GM19023 (cell line): ENCODE data around the gene DYNLT2.

Experiments used
- ATAC-seq: cut with Tn5 transposase; IDR thresholded peaks from one replicate; pipeline ENCODE4 v1.9.1; 2021; ENCODE audit warnings: mild to moderate bottlenecking, moderate library complexity; ENCODE audit not compliant: unreplicated experiment

DYNLT2 gene

GRCh38 chr6:169751242-169752073 lies at the start of gene DYNLT2, which contains the start of gene ERMARD:
DYNLT2 (minus strand) TSS chr6:169751572; CDS start chr6:169751458, 114 bp downstream.
ERMARD (plus strand) TSS chr6:169751622; CDS start chr6:169751658, 36 bp downstream.
- ATAC-seq: peak; percentile 94

GRCh38 chr6:169800668-169801395 lies 49.5 kb upstream of the DYNLT2 start:
- peak; percentile 51 for ATAC-seq

GRCh38 chr6:169800116-169800667 lies 48.8 kb upstream of the DYNLT2 start:
- ATAC-seq: no peak

- no peak for ATAC-seq
Observed at GRCh38 chr6:169799474-169799926, 48.1 kb upstream of the DYNLT2 start.

GRCh38 chr6:169798764-169799473 lies 47.5 kb upstream of the DYNLT2 start:
- no peak for ATAC-seq

GRCh38 chr6:169795196-169795595 lies 43.8 kb upstream of the DYNLT2 start:
- no peak for ATAC-seq

- ATAC-seq: no peak
Observed at GRCh38 chr6:169794317-169795055, 43.1 kb upstream of the DYNLT2 start.

GRCh38 chr6:169793408-169793807 lies 42.0 kb upstream of the DYNLT2 start:
- ATAC-seq: no peak

- no peak for ATAC-seq
Observed at GRCh38 chr6:169792306-169793015, 41.1 kb upstream of the DYNLT2 start.

- ATAC-seq: no peak
Observed at GRCh38 chr6:169791721-169792131, 40.4 kb upstream of the DYNLT2 start.

- peak; percentile 96 for ATAC-seq
Observed at GRCh38 chr6:169789944-169790927, 38.9 kb upstream of the DYNLT2 start.

GRCh38 chr6:169789146-169789943 lies 38.0 kb upstream of the DYNLT2 start:
- ATAC-seq: no peak

GRCh38 chr6:169788809-169789145 lies 37.4 kb upstream of the DYNLT2 start:
- no peak for ATAC-seq

- no peak for ATAC-seq
Observed at GRCh38 chr6:169787797-169788196, 36.4 kb upstream of the DYNLT2 start.

- ATAC-seq: no peak
Observed at GRCh38 chr6:169786349-169786748, 35.0 kb upstream of the DYNLT2 start.

- ATAC-seq: no peak
Observed at GRCh38 chr6:169785566-169785965, 34.2 kb upstream of the DYNLT2 start.

- no peak for ATAC-seq
Observed at GRCh38 chr6:169784821-169785340, 33.5 kb upstream of the DYNLT2 start.
